ENCODE measurements around the gene ACTR1B.
"Not testable (repeated sequence)": the region's sequence is repeated elsewhere in the genome, so short reads cannot be mapped to it uniquely, and the experiment has no call there.

Gene ACTR1B

DNA sequence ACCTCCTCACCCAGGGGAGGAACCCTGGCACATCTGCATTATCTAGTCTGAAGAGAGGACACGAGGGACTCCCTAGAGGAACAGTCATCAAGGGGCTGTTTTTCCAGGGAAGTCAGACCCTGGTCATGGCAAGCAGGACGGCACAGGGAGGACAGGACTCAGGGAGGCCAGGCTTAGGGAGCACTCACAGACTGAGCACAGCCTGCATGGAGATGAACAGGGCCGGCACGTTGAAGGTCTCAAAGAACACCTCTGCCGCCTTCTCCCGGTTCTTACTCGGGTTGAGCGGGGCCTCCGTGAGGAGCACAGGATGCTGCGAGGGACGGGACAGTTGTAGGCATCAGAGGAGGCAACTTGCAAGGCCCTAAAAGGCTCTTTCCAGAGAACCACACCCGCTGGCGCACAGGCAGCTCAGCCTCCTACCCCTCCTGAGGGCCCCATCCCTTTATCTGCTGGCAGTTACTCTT is 5.1 kb downstream of the ACTR1B start:
- DNase-seq (ENCODE audit: low read depth in 2 of 2): no peak

DNA sequence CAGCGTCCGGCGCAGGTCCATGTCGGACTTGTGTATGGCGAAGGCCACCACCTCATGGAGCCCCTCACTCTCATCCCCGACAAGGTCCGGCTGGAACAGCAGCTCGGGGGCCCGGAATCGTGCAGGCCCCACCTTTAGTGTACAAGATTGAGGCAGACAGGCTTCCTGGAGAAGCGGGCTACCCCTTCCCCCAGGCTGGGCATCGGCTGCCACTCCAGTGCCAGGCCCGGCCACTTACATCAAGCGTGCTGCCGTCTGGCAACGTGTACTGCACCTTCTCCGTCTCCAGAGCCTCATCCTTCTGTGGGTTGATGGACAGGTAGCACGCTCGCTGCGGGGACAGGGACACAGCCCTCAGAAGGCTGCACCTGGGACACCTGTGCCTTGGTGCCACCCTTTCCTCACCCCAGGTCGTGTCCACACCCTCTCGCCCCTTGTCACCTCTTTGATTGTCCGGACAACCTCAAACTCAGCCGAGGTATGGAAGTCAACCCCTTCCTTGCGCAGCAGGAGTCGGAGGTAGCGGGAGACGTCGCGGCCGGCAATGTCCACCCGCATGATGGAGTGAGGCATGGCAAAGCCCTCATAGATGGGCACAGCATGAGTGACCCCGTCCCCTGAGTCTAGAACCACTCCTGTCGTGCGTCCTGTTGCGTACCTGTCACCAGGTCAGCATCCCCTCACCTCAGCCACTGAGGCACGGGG is 5.7 kb downstream of the ACTR1B start:
- no peak for DNase-seq (ENCODE audit: low read depth in 2 of 2)

DNA sequence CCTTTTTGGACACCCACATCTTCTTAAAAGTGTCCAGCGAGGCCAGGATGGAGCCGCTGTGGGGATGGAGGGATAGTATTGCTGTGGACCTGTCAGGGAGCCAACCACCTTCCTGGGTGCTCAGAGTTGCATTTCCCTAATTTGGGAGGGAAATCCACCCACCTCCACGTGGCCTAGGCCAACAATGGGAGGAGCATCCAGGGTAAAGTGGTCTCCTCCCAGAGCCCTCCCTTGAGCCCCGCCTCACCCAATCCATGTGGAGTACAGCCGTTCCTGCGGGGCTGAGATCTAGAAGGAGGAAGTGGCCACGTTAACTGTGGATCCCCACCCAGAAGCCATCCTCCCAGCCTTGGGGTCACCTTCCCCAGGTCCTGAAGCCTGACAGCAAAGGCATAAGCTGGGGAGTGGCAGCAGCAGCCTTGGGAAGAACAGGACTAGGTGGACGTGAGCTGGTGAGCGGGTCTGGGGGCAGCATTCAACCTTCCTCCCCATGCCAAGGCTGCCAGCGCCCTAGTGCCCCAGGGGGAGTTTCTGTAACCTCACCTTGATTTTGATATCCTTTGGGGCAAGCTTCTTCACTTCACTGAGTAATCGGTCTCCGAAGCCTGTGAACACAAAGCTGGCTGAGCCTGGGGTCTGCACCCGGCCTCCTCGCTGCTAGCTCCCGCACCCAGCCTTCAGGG is 6.8 kb downstream of the ACTR1B start:
- no peak for DNase-seq (ENCODE audit: low read depth in 2 of 2)

DNA sequence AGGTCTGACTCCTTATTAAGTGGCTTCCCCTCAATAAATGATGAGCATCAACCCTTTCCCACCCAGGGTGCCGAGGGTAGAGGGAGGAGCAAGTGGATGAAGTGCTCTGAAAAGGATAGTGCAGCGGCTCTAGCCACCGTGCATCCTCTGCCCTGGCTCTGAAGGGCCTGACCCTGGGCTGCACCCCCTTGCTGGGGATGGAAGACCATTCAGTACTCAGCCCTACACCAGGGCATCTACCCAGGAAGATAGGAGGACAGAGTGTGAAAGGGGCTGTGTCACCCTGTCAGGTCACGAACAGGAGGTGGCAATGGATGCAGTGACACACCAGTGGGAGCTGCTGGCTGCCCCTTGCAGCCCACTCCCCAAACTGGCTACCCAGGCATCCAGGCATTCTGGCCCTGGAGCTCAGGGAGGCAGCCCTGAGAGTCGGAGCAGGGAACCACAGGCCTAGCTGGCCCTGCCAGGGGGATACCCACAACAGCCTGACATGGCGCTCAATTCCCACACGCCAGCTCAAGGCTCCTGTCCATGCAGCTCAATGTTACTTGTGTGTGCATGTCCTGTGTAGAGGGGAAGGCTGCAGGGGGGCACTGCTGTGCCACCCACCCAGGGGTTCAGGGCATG is 7.6 kb downstream of the ACTR1B start:
- DNase-seq (ENCODE audit: low read depth in 2 of 2): no peak

DNA sequence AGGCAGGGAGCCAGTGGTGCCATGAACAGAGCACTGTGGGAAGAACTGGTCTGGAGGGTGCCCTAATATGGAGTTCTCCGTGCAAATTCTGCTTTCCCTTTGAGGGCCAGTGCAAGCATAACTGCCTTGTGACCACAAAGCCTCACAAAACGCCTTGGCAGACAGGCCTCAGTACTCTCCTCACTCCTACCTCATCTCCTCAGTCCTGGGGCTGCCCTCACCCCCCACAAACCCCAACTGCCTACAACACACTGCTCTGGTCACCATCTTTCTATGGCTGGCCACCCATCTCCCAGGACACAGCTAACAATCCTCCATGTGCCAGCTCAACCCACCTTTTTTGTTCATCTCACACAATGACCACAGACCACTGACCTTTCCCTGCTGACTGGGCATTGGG is 9.1 kb downstream of the ACTR1B start:
- DNase-seq (ENCODE audit: low read depth in 2 of 2): no peak

DNA sequence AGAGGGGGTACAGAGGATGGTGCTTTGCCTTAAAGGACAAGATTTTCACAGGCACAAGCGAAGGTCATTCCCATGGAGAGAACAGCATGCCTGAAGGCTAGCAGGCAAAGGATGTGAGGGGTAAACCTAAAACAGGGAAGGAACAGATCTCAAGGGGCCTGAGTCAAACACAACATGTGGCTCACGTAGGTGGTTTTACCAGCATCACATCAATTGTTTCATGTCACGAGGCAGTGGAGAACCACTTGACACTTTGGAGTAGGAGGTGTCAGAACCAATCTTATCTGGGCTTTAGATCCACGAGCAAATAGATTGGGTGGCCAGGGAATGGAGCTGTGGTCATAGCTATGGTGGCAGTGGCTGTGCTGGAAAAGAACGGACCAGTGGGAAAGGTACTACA is 9.5 kb downstream of the ACTR1B start:
- DNase-seq (ENCODE audit: low read depth in 2 of 2): no peak

DNA sequence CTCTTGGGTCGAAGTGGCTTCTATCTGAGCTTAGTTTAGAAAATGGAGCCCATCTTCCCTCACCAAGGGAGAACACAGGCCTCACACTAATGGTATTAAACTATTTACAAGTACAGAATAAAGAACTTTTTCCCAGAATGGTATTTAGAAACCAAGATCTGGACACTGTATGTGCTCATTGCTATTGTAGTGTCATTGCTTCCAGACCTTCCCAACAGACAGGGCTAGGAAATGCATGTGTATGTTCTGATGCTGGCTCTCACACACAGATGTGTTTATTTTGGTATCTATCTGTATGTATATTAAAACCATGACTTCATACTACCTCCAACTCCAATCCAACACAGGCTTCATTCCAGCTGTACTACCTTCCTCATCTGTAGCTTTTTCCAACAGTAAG is 10.0 kb downstream of the ACTR1B start:
- no peak for DNase-seq (ENCODE audit: low read depth in 2 of 2)

DNA sequence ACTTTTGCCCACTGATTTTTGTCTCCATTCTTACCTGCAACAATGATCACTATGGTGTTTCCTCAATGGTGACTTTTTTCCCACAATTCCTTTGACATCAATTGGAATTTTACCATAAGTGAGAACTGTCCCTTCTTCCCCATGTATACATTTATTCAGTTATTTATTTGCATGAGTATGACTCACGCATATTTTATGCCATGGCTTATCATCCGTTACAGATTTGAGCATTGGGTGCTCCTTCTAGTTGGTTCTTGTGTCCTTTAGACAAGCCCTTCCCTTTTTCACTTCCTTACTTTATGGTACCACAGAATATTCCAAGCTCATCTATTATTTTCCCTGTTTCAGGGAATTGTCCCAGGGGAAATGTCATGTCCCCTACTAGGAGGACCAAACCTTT is 10.4 kb downstream of the ACTR1B start:
- DNase-seq (ENCODE audit: low read depth in 2 of 2): no peak

DNA sequence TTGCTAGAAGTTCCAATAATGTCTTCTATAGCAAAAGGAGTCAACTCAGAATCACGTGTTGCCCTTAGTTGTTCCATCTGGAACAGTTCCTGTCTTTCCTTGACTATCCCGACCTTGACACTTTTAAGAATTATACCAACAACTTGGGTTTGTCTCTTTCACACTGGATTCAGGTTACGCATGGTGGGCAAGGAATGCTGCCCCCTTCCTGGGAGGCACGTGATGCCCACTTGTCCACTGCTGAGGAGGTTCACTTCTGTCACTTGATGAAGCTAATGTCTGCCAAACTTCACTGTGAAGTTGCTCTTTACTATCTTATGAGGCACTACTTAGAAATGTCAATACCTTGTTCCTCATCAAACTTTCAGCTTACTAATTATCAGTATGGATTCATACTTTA is 12.7 kb downstream of the ACTR1B start:
- no peak for DNase-seq (ENCODE audit: low read depth in 2 of 2)

DNA sequence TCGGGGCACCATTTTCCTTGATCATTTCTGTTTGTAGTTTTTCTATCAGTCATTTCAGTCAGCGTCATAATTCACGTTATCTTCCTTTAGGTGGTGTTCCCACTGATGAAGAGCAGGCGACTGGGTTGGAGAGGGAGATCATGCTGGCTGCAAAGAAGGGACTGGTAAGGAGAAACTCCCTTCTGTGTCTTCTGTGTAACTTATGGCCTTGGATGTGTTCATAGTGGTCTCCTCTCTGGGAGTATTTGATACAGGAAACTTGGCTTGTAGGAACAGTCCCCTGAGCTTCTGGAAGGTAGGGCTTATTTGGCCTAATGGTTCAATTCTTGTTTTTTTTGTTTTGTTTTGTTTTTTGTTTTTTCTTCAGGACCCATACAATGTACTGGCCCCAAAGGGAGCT is 16.9 kb downstream of the ACTR1B start:
- no peak for DNase-seq (ENCODE audit: low read depth in 2 of 2)

DNA sequence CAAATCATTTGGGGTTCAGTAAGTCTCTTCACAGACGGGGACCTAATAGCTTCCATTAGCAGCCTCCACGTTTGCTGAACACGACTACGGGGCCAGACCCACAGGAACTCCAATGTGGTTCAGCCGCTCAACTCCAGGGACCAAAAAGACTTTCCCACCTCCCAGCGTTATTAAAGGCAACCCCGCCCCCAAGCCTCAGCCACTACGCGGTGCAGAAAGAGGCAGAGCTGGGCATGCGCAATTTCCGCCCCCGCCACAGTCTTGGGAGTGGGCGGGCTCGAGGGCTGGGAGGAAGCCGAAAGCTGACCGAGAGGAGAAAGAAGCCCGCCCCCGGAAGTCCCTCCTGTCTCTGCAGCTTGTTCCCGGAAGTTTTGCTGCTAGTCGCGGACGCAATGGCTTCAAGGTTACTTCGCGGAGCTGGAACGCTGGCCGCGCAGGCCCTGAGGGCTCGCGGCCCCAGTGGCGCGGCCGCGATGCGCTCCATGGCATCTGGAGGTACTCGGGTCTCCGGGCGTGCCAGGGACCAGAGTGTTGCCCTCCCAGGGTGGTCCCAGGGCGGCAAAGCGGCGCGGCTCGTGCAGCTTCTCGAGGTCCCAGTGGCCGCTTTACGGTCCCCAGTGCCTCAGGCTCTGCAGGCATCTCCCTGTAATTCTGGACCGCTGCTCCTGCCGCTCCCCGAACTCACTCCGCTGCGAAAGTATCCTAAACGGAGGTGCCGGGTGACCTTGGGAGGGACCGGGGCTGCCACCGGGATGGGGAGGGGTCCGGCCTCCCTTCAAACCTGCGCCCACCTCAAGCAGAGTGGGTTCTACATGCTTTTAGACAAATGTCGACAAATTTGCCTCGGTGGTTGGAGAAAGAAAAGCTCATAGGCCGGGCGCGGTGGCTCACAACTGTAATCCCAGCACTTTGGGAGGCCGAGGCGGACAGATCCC is 17.9 kb downstream of the ACTR1B start, which contains the start of gene COX5B:
COX5B (plus strand) TSS at position 368 of the 935 bp plus-strand sequence; CDS start at position 393, 25 bp downstream.
- peak; percentile 96 to 97 for DNase-seq (ENCODE audit: low read depth in 2 of 2)

DNA sequence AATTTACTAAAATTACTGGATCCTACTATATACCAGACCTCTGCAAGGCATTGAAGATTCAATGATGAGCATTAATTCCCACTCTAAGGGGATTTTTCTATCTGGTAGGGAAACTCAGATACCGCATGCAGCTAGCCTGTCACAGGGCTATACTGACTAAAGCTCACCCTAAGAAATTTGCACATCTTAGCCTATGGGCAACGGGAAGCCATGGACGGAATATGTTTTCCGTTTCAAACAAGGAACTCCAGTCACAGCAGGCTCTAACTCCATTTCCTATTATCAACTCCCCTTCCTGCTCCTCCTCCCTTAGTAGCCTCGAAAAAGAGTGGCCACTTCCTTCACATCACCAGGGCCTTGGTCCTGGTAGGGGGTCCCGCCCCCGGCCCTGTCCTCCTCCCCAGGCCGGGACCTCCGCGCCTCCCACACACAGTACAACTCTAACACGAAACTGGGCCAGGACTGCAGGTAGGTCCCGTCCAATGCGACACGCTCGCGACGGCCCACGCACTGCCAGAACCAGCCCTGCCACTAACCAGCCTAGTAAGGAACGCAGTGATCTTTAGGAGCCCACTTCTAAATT is 18.6 kb downstream of the ACTR1B start:
- no peak for DNase-seq (ENCODE audit: low read depth in 2 of 2)

DNA sequence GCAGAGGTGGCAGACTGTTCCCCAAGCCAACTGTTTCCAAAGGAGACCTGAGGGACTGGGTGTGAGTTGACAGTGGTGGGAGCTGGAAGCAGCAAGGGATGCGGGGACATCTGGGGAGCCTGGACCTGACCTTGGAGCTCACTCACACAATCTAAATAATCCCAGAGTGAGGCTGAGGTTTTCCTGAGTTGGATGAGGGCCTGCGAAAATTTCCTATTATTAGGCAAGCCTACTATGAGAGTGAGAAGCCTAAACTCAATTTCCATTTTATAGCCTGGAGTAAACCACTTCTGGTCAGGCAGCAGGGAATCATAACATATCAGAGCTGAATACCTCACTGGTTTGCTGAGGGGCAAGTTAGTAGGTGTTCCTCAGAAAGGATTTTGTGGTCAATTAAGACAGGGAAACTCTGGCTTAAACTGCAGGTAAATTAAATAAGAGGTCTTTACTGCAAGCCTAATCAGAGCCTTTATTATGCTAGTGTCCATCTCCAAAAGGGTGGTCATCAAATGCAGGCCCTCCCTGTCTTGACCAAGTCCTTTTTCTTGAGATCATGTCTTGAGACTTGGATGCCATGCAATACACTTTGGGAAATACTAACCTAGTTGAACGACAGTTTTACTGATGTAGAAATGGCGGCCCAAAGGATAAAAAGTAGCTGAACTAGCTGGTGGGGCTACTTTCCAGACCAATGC is 19.7 kb downstream of the ACTR1B start:
- no peak for DNase-seq (ENCODE audit: low read depth in 2 of 2)

DNA sequence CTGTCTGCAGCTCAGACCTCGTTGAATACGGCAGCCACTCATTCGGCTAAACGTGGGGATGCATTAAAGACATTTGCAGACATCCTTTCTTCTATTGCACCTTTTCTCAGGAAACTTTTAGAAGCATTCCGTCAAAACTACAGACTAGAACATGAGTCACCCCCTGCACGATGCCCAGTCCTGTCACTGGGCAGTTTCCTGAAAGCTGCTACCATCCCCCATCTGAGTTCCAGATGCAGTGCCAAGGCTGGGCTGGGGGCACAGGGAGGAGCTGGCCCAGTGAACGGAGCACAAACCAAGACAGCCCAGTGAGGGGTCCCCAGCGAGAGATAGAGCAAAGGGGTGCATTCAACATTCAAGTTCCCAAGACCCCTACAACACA is 37.8 kb downstream of the ACTR1B start:
- not testable (repeated sequence) for DNase-seq (ENCODE audit: low read depth in 2 of 2)

DNA sequence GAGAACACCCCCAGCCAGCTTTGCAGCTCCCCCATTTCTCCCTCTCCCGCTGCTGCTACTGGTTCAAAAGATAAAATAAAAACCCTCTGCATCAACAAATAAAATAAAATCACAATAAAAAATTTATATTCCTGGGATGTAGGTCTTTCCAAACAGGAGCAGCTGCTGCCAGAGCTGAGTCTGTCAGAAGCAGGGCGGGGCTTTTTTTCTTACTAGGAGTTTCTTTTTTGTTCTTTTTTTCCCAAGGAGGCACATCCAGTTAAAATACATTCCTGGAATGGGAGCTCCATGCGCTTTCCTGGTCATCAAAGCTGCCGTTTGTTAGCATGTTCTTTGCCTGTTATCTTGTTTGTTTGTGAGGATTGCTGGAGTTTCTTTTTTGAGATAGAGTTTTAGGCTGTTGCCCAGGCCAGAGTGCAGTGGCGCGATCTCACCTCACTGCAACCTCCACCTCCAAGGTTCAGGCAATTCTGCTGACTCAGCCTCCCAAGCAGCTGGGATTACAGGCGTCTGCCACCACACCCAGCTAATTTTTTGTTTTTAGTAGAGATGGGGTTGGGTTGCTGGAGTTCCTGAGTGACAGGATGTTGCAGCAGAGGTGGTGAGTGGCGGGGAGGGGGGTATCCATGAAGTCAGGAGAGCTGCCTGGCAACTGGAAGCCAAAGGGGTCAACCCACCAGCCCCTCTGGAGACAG is 38.3 kb downstream of the ACTR1B start:
- not testable (repeated sequence) for DNase-seq (ENCODE audit: low read depth in 2 of 2)

DNA sequence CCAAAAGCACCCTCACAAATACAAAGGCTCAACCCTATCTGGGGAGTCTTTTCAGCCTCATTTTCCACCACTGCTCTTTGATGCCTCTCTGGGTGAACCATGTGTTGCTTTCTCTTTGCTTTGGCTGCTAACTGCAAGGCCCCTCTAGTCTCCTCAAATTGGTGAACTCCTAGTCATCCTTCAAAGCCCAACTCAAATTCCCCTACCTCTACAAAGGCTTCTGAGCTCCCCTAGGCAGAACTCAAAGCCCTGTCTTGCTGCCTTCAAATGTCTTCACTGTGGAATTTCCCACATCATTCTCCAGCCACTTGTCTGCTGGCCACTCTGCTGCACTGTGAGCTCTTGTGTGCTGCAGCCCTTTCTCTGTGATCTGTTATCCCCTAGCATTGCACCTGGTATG is 40.9 kb downstream of the ACTR1B start:
- DNase-seq (ENCODE audit: low read depth in 2 of 2): not testable (repeated sequence)

DNA sequence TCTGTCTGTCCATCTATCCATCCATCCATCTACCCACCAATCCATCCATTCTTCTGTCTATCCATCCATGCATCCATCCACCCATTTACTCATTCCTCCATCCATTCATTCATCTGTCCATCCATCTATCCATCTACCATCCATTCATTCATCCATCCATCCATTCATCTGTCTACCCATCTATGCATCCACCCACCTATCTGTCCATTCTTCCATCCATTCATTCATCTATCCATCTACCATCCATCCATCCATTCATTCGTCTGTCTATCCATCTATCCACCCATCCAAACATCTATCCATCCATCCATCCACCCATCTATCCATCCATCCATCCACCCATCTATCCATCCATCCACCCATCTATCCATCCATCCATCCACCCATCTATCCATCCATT is 43.4 kb downstream of the ACTR1B start:
- not testable (repeated sequence) for DNase-seq (ENCODE audit: low read depth in 2 of 2)

DNA sequence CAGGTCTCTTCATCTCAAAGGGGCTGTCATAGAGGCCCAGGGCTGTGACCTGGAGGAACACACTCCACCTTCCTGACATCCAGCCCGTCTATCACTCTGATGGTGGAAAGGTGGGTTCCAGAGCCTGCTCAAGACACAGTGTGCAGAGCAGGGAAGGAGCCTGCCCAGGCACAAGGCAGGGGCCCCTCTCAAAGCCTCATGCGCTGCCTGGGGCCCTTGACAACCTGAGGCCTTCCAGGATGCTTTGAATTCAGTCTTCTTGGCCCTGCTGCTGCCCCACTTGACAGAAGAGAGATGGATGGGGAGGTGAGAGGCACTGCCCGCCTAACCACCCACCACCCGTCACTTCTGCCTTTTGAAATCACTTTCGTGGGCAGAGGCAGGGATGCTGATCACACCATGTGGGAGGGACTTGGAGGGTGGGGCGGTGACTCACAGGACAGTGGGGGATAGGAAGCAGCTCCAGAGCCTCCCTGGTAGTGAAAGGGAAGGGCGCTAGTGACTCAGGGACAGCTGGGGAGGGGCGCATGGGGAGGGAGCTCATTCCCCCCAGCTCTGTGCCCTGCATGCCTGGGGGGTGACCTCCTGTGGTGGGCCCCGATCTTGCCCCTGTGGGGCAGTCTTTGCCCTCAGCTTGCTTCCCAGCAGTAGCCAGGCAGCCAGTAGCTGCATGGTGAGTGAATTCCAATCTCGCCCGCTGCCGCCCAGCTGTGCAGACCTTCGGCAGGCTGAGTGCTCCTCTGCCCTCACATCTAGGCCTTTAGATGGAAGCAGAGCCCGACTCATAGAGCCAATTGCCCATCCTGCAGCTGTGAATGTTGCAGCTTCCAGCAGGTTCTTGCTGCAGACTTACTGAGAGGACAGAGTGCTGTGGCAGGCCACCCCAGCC is 44.7 kb downstream of the ACTR1B start:
- DNase-seq (ENCODE audit: low read depth in 2 of 2): not testable (repeated sequence)

DNA sequence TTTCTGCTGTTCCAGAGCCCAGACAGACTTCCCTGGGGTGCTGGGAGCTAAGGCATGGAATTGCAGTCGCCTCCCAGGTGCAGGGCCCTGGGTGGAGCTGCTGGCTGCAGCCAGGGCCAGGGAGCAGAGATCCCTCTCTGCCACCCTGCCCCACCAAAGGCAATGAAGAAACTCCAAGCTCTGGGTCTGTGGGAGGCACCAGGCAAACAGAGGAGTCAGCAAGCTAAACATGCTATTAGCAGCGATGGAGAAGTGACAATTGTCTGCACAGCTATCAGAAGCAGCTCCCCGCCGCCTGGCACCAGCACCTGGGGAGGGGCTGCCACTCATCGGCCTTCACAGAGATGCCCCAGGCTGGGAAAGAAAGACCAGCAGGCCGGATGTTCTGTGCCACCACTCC is 45.9 kb downstream of the ACTR1B start:
- DNase-seq (ENCODE audit: low read depth in 2 of 2): no peak
